GM18505 (cell line): ENCODE results near the gene UQCC3.
A peak's percentile ranks its signal among the peaks of the same experiment; 100 is the strongest.
"Not testable (repeated sequence)": the region's sequence is repeated elsewhere in the genome, so short reads cannot be mapped to it uniquely, and the experiment has no call there.

Experiments used
- ATAC-seq: cut with Tn5 transposase; IDR thresholded peaks from one replicate; pipeline ENCODE4 v1.9.1; 2021; ENCODE audit not compliant: unreplicated experiment
- POLR2A ChIP-seq: IDR thresholded peaks from 4 replicates; pipeline ENCODE4 v1.6.1; 2011; ENCODE audit warnings: borderline replicate concordance; ENCODE audit not compliant: insufficient read depth, insufficient read length; ENCODE audit errors: extremely low read depth

The UQCC3 gene

GRCh38 chr11:62702246-62702645 is 30.8 kb downstream of the UQCC3 start:
- TF ChIP-seq POLR2A = no peak
- no peak for ATAC-seq

- not testable (repeated sequence) for ATAC-seq
Observed at GRCh38 chr11:62703921-62704320, 32.4 kb downstream of the UQCC3 start.

- no peak for TF ChIP-seq POLR2A
- no peak for ATAC-seq
Observed at GRCh38 chr11:62705413-62705812, 33.9 kb downstream of the UQCC3 start.

- ATAC-seq = peak; percentile 61
- TF ChIP-seq POLR2A = peak; percentile 59
Observed at GRCh38 chr11:62705880-62706849, 34.7 kb downstream of the UQCC3 start.

GRCh38 chr11:62706850-62707247 is 35.4 kb downstream of the UQCC3 start:
- no peak for ATAC-seq

GRCh38 chr11:62707277-62707861 is 35.9 kb downstream of the UQCC3 start, which contains the start of the genes BSCL2 and GNG3:
Gene BSCL2 (minus strand): TSS chr11:62707424. CDS start chr11:62707195, 229 bp downstream.
Gene GNG3 (plus strand): TSS chr11:62707676. CDS start chr11:62708296, 620 bp downstream.
- ATAC-seq = no peak
- no peak for TF ChIP-seq POLR2A

More at GRCh38 chr11:62706850-62707247, 35.4 kb downstream of the UQCC3 start:
- no peak for TF ChIP-seq POLR2A

GRCh38 chr11:62708392-62708791 is 36.9 kb downstream of the UQCC3 start:
- TF ChIP-seq POLR2A = no peak
- ATAC-seq = no peak

GRCh38 chr11:62708793-62709192 is 37.3 kb downstream of the UQCC3 start:
- no peak for TF ChIP-seq POLR2A
- ATAC-seq = no peak

GRCh38 chr11:62709247-62710000 is 38.0 kb downstream of the UQCC3 start:
- ATAC-seq = peak; percentile 51
- peak; percentile 73 for TF ChIP-seq POLR2A

- no peak for ATAC-seq
Observed at GRCh38 chr11:62710001-62710345, 38.5 kb downstream of the UQCC3 start.

GRCh38 chr11:62712276-62712812 is 40.9 kb downstream of the UQCC3 start:
- no peak for ATAC-seq
- TF ChIP-seq POLR2A = no peak

More at GRCh38 chr11:62710001-62710345, 38.5 kb downstream of the UQCC3 start:
- no peak for TF ChIP-seq POLR2A

- no peak for ATAC-seq
- no peak for TF ChIP-seq POLR2A
Observed at GRCh38 chr11:62712861-62713260, 41.4 kb downstream of the UQCC3 start.

GRCh38 chr11:62713343-62713742 is 41.9 kb downstream of the UQCC3 start:
- ATAC-seq = no peak
- TF ChIP-seq POLR2A = no peak
